Endothelial cell of umbilical vein (primary cell): ENCODE results near the gene GADL1. TPM values are rescaled to one million over a fixed set of nuclear protein-coding genes. Genes with fewer than 3 reads are reported as not detected.
A peak's percentile ranks its signal among the peaks of the same experiment; 100 is the strongest.

Source experiments
- BruUV-seq: library from RNA; stranded (reverse); fragments of 400-500 nt; replicated peaks from 2 replicates; lab custom pipeline; 2021; lab: Mats Ljungman, UMichigan
- CTCF ChIA-PET: fragments of 300-600, 350-600 bp; sonication (Branson Sonifier 250); formaldehyde crosslinking; loops from one replicate; lab custom pipeline; 2021; ENCODE audit warnings: antibody characterized with exemption, inconsistent platforms; lab: Charles Lee
- POLR2A ChIA-PET: fragments of 300-600, 350-600 bp; sonication (Branson Sonifier 250); formaldehyde crosslinking; loops from one replicate; lab custom pipeline; 2021; ENCODE audit warnings: antibody characterized with exemption, inconsistent platforms; lab: Charles Lee
- DNase-seq: peaks from one replicate; pipeline ENCODE4 v3.0.0-alpha.2; 2011; ENCODE audit warnings: low read depth, low spot score
- FAIRE-seq: peaks from 2 replicates; lab custom pipeline; 2011; peaks lifted over from hg19 to GRCh38; lab: Jason Lieb, UNC
- H2AFZ ChIP-seq: 2 replicates; pipeline ENCODE4 v1.6.0; 2012; ENCODE audit warnings: low read depth, low read length, control low read depth, inconsistent platforms
- H3K27ac ChIP-seq: 2 replicates; pipeline ENCODE4 v1.5.1; 2011; ENCODE audit warnings: low read depth, mild to moderate bottlenecking, control low read depth, low read length, moderate library complexity; ENCODE audit not compliant: insufficient read depth
- H3K27me3 ChIP-seq, 2 experiments: 2 replicates each; pipeline versions ENCODE4 v1.6.0 to v1.6.1; 2011; ENCODE audit warnings: low read length in 2 of 2, mixed read lengths in 1 of 2; ENCODE audit not compliant: control insufficient read depth in 2 of 2, insufficient read depth in 2 of 2
- H3K36me3 ChIP-seq, 2 experiments: 2 replicates in 1 of 2; 3 replicates in 1 of 2; pipeline ENCODE4 v1.5.1; 2011; ENCODE audit warnings: low read length in 2 of 2, mild to moderate bottlenecking in 1 of 2, moderate library complexity in 1 of 2; ENCODE audit not compliant: control insufficient read depth in 2 of 2, insufficient read depth in 2 of 2; ENCODE audit errors: extremely low read depth in 1 of 2
- H3K4me1 ChIP-seq: 3 replicates; pipeline ENCODE4 v1.5.1; 2011; ENCODE audit warnings: mild to moderate bottlenecking, low read length; ENCODE audit not compliant: control insufficient read depth, insufficient read depth; ENCODE audit errors: extremely low read depth
- H3K4me2 ChIP-seq: 2 replicates; pipeline ENCODE4 v1.6.1; 2011; ENCODE audit warnings: low read length, control low read depth, mixed read lengths; ENCODE audit not compliant: insufficient read depth
- H3K4me3 ChIP-seq, 3 experiments: fragments of 200-600 bp in 1 of 3; sonication (generic), shearing (Covaris generic) in 1 of 3; replicated peaks in 1 of 3; 2 replicates each; pipeline ENCODE4 v1.5.1; 2011 to 2016; ENCODE audit warnings: control low read depth in 3 of 3, low read length in 3 of 3, mild to moderate bottlenecking in 2 of 3, inconsistent platforms in 1 of 3, low read depth in 1 of 3, moderate library complexity in 1 of 3; ENCODE audit not compliant: insufficient read depth in 1 of 3
- H3K79me2 ChIP-seq: 2 replicates; pipeline ENCODE4 v1.6.0; 2012; ENCODE audit warnings: low read length, inconsistent platforms; ENCODE audit not compliant: control insufficient read depth, insufficient read depth
- H3K9ac ChIP-seq: replicated peaks from 2 replicates; pipeline ENCODE3; 2011; ENCODE audit warnings: low read length, control low read depth; ENCODE audit not compliant: insufficient read depth; ENCODE audit errors: extremely low read depth
- H3K9me1 ChIP-seq: replicated peaks from 3 replicates; pipeline ENCODE4 v1.6.0; 2011; ENCODE audit warnings: mild to moderate bottlenecking, low read length; ENCODE audit not compliant: control insufficient read depth, insufficient read depth; ENCODE audit errors: extremely low read depth
- H3K9me3 ChIP-seq: replicated peaks from 2 replicates; pipeline ENCODE4 v1.5.1; 2012; ENCODE audit warnings: low read length, inconsistent platforms; ENCODE audit not compliant: control insufficient read depth, insufficient read depth
- H4K20me1 ChIP-seq: replicated peaks from 2 replicates; pipeline ENCODE3; 2011; ENCODE audit warnings: mild to moderate bottlenecking, low read length; ENCODE audit not compliant: control insufficient read depth, insufficient read depth; ENCODE audit errors: extremely low read depth
- CTCF ChIP-seq, 2 donors: IDR thresholded peaks; 1 replicate in 1 of 2; 2 replicates in 1 of 2; pipeline ENCODE4 v1.5.1; 2011; ENCODE audit warnings: low read length in 2 of 2, mild to moderate bottlenecking in 2 of 2, moderate library complexity in 2 of 2, control low read depth in 1 of 2, inconsistent platforms in 1 of 2, low read depth in 1 of 2; ENCODE audit not compliant: insufficient read depth in 1 of 2; ENCODE audit errors: extremely low read depth in 1 of 2
- EZH2 ChIP-seq: IDR thresholded peaks from 2 replicates; pipeline ENCODE4 v1.6.1; 2012; ENCODE audit warnings: borderline replicate concordance, low read depth, mild to moderate bottlenecking, moderate library complexity, low read length, inconsistent platforms; ENCODE audit not compliant: severe bottlenecking
- FOS ChIP-seq: IDR thresholded peaks from 2 replicates; pipeline ENCODE4 v1.6.1; 2011; ENCODE audit warnings: mild to moderate bottlenecking, low read length, moderate library complexity, borderline replicate concordance; ENCODE audit not compliant: insufficient read depth
- GATA2 ChIP-seq: IDR thresholded peaks from 2 replicates; pipeline ENCODE4 v1.7.0; 2011; ENCODE audit warnings: low read depth, mild to moderate bottlenecking, moderate library complexity, mixed read lengths, low read length; ENCODE audit not compliant: insufficient read length, insufficient read depth
- JUN ChIP-seq: IDR thresholded peaks from 2 replicates; pipeline ENCODE4 v1.6.1; 2011; ENCODE audit warnings: borderline replicate concordance, low read depth; ENCODE audit not compliant: insufficient read length, insufficient read depth
- MAX ChIP-seq: IDR thresholded peaks from 2 replicates; pipeline ENCODE4 v1.6.1; 2011; ENCODE audit not compliant: insufficient read depth, insufficient read length
- MYC ChIP-seq: IDR thresholded peaks from one replicate; pipeline ENCODE4 v1.6.1; 2011; ENCODE audit warnings: mild to moderate bottlenecking, low read depth, low read length
- POLR2A ChIP-seq: IDR thresholded peaks from 2 replicates; pipeline ENCODE4 v1.6.1; 2012; ENCODE audit warnings: low read depth, mild to moderate bottlenecking, control low read depth, low read length
- POLR2AphosphoS5 ChIP-seq: IDR thresholded peaks from 2 replicates; pipeline ENCODE4 v1.6.1; 2012; ENCODE audit warnings: low read depth, mild to moderate bottlenecking, control low read depth, low read length, moderate library complexity; ENCODE audit not compliant: insufficient read depth
- dilution Hi-C: fragments of 300-500 bp; cut with MboI; formaldehyde crosslinking; loops from one replicate; pipeline ENCODE4 v1.15.0; 2019; ENCODE audit warnings: low sequenced_read_pairs; ENCODE audit not compliant: extremely low pct_ligation_motif_present
- intact Hi-C: fragments of 100-400 bp; cut with micrococcal nuclease; formaldehyde crosslinking; loops from one replicate; pipeline ENCODE4 v1.10.0; 2022
- polyA plus RNA-seq, 4 experiments: library from polyadenylated mRNA; depleted of rRNA in 3 of 4; stranded (reverse) in 3 of 4; unstranded in 1 of 4; fragments of >200 nt; gene quantifications; 2 replicates each; pipeline versions ENCODE4 v1.2.1 to v1.2.3, GENCODE V29; 2011 to 2012; ENCODE audit warnings: missing spikeins in 1 of 4
- total RNA-seq: library from RNA; stranded (reverse); gene quantifications from 2 replicates; pipeline ENCODE4 v1.2.3, GENCODE V29; 2021

The GADL1 gene
- total and polyA plus RNA-seq, 2 donors (not counting 3 experiments of a cell fraction or from before 2014, with no cell fraction given) = not detected

DNA sequence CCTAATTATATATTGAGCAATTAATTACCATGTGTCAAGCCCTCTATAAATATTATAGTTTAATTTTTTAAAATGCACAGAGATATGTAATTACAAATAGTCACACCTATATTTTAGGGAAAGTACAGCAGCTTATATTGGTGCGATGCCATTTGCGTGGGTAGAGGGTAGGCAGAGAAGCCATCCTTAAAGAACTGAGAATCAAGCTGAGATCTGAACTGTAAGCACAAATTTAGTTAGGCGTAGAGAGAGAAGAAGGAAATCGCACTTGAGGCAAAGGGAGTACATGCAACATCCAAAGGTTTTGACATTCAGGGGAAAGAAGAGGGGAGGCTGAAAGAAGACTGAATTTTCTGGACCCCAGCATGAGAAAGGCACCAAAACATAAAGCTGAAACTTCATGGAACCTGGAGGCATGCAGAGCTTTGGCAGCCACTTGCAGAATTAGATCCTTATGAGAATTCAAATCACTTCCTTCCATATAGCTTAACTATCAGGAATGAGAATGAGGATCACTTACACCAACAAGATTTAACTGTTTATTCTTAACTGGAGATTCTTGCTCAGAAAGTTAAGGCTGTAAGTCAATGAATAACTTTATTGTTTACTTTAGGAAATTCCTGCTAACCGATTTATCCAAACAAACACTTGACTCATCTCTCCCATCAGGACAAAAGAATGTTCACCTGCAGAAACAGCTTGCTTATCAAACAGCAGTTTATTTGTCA lies 173.7 kb downstream of the GADL1 start:
- intact Hi-C loops = no loop called here
- H3K27ac ChIP-seq = peak overlapping the region; percentile 45
- peak; percentile 82 for FAIRE-seq

More for the DNA sequence above, 173.7 kb downstream of the GADL1 start:
- no peaks in the 10 kb centered on the region for H3K27me3 ChIP-seq
- H3K4me3 ChIP-seq = no peak overlapping the region
- dilution Hi-C loops = no loop called here
- TSS peak; percentile 31 for BruUV-seq
- H3K4me2 ChIP-seq = peak overlapping the region; percentile 60
- no peaks in the 10 kb centered on the region for H3K79me2 ChIP-seq
- no peak overlapping the region for H3K9ac ChIP-seq
- CTCF ChIA-PET = interaction anchor here (0.6 to 1.2 kb wide), 6 partner anchors 9 to 678 kb away, joined by 3 to 5 read pairs (median 3); partner anchors contain the start of gene TGFBR2
- DNase-seq = peak; percentile 71
- H3K4me1 ChIP-seq = peaks cover 16% of the 10 kb centered on the region
- H4K20me1 ChIP-seq = no peaks in the 10 kb centered on the region
- no peaks in the 10 kb centered on the region for H3K9me3 ChIP-seq
- TF ChIP-seq CTCF (IDR thresholded peaks at IDR 0.05; ENCODE audit: extremely low read depth in 1 of 2, insufficient read depth in 1 of 2, low read depth in 1 of 2, low read length in 2 of 2) (no peak), POLR2A (peak; percentile 26), FOS (peak; percentile 71), EZH2 (no peak), MYC (no peak), JUN (peak; percentile 72), POLR2AphosphoS5 (peak; percentile 66), MAX (no peak), GATA2 (no peak)
- H3K36me3 ChIP-seq = no peaks in the 10 kb centered on the region
- peak overlapping the region; percentile 1 for H2AFZ ChIP-seq
- POLR2A ChIA-PET = no interaction called here
- H3K9me1 ChIP-seq = no peaks in the 10 kb centered on the region
